ENCODE results near the gene DLG2.
"Not testable (repeated sequence)": the region's sequence is repeated elsewhere in the genome, so short reads cannot be mapped to it uniquely, and the experiment has no call there.

The DLG2 gene

GRCh38 chr11:85444479-85444878 is 182.7 kb downstream of the DLG2 start:
- no peak for DNase-seq (ENCODE audit: low read depth)

- DNase-seq (ENCODE audit: low read depth), result no peak
These were observed 186.9 kb downstream of the DLG2 start for GRCh38 chr11:85440273-85440672.

- no peak for DNase-seq (ENCODE audit: low read depth)
These were observed 188.8 kb downstream of the DLG2 start for GRCh38 chr11:85438328-85438727.

- DNase-seq (ENCODE audit: low read depth), result no peak
These were observed 195.8 kb downstream of the DLG2 start for GRCh38 chr11:85431319-85431718.

GRCh38 chr11:85423794-85424193 is 203.3 kb downstream of the DLG2 start:
- DNase-seq (ENCODE audit: low read depth), result no peak

- DNase-seq (ENCODE audit: low read depth), result no peak
These were observed 203.8 kb downstream of the DLG2 start for GRCh38 chr11:85423316-85423715.

- DNase-seq (ENCODE audit: low read depth), result no peak
These were observed 213.0 kb downstream of the DLG2 start for GRCh38 chr11:85414175-85414574.

- no peak for DNase-seq (ENCODE audit: low read depth)
These were observed 219.5 kb downstream of the DLG2 start for GRCh38 chr11:85407648-85408047.

GRCh38 chr11:85406841-85407240 is 220.3 kb downstream of the DLG2 start:
- no peak for DNase-seq (ENCODE audit: low read depth)

- no peak for DNase-seq (ENCODE audit: low read depth)
These were observed 220.8 kb downstream of the DLG2 start for GRCh38 chr11:85406316-85406715.

- not testable (repeated sequence) for DNase-seq (ENCODE audit: low read depth)
These were observed 231.6 kb downstream of the DLG2 start for GRCh38 chr11:85395515-85396055.

GRCh38 chr11:85394283-85394682 is 232.9 kb downstream of the DLG2 start:
- no peak for DNase-seq (ENCODE audit: low read depth)

- no peak for DNase-seq (ENCODE audit: low read depth)
These were observed 236.0 kb downstream of the DLG2 start for GRCh38 chr11:85391141-85391540.

GRCh38 chr11:85385547-85385946 is 241.6 kb downstream of the DLG2 start:
- DNase-seq (ENCODE audit: low read depth), result no peak

- no peak for DNase-seq (ENCODE audit: low read depth)
These were observed 242.0 kb downstream of the DLG2 start for GRCh38 chr11:85385111-85385510.

- DNase-seq (ENCODE audit: low read depth), result no peak
These were observed 248.1 kb downstream of the DLG2 start for GRCh38 chr11:85379066-85379465.

- DNase-seq (ENCODE audit: low read depth), result no peak
These were observed 249.2 kb downstream of the DLG2 start for GRCh38 chr11:85377901-85378300.

- no peak for DNase-seq (ENCODE audit: low read depth)
These were observed 267.3 kb downstream of the DLG2 start for GRCh38 chr11:85359859-85360258.

- DNase-seq (ENCODE audit: low read depth), result no peak
These were observed 271.2 kb downstream of the DLG2 start for GRCh38 chr11:85355921-85356320.

GRCh38 chr11:85349539-85349938 is 277.6 kb downstream of the DLG2 start:
- DNase-seq (ENCODE audit: low read depth), result not testable (repeated sequence)

GRCh38 chr11:85348945-85349344 is 278.2 kb downstream of the DLG2 start:
- no peak for DNase-seq (ENCODE audit: low read depth)

- DNase-seq (ENCODE audit: low read depth), result no peak
These were observed 279.9 kb downstream of the DLG2 start for GRCh38 chr11:85347291-85347690.

GRCh38 chr11:85346484-85346883 is 280.7 kb downstream of the DLG2 start:
- no peak for DNase-seq (ENCODE audit: low read depth)

GRCh38 chr11:85340846-85341245 is 286.3 kb downstream of the DLG2 start:
- not testable (repeated sequence) for DNase-seq (ENCODE audit: low read depth)

GRCh38 chr11:85318573-85318972 is 308.6 kb downstream of the DLG2 start:
- DNase-seq (ENCODE audit: low read depth), result no peak

All from activated T-cell treated with anti-CD3 and anti-CD28 coated beads for 24 hours (primary cell).